ENCODE measurements around the gene EPB41L5.

GRCh38 chr2:120189189-120189588, 176.3 kb downstream of the EPB41L5 start:
- no peak for TF ChIP-seq CTCF (conservative IDR thresholded peaks at IDR 0.05; ENCODE audit: low read length)
- no peak for TF ChIP-seq EZH2phosphoT487 (IDR thresholded peaks at IDR 0.05; ENCODE audit: borderline replicate concordance, low read depth, low read length)
